Calu3 (cell line): ENCODE results near the gene SCARF2. TPM values are rescaled to one million over a fixed set of nuclear protein-coding genes. Genes with fewer than 3 reads are reported as not detected.

Experiments used
- BruUV-seq: library from RNA; stranded (reverse); fragments of 400-500 nt; replicated peaks from 2 replicates; lab custom pipeline; 2021; lab: Mats Ljungman, UMichigan
- CTCF ChIA-PET: fragments of 300-600 bp; sonication (Branson Sonifier 250); formaldehyde crosslinking; loops from one replicate; lab custom pipeline; 2022; ENCODE audit warnings: antibody characterized with exemption; lab: Charles Lee
- DNase-seq: peaks from one replicate; pipeline ENCODE4 v3.0.0; 2022
- H3K27ac Mint-ChIP-seq: one replicate; pipeline ENCODE4 v1.8.0; 2022; ENCODE audit warnings: mixed read lengths; ENCODE audit not compliant: unreplicated experiment
- H3K27me3 Mint-ChIP-seq: one replicate; pipeline ENCODE4 v1.8.0; 2022; ENCODE audit warnings: mixed read lengths; ENCODE audit not compliant: unreplicated experiment
- H3K36me3 Mint-ChIP-seq: one replicate; pipeline ENCODE4 v1.8.0; 2022; ENCODE audit warnings: mild to moderate bottlenecking, moderate library complexity, mixed read lengths; ENCODE audit not compliant: insufficient read depth, unreplicated experiment
- H3K4me1 Mint-ChIP-seq: one replicate; pipeline ENCODE4 v1.8.0; 2022; ENCODE audit warnings: mild to moderate bottlenecking, low read depth, mixed read lengths; ENCODE audit not compliant: unreplicated experiment
- H3K4me3 Mint-ChIP-seq: one replicate; pipeline ENCODE4 v1.8.0; 2022; ENCODE audit warnings: mild to moderate bottlenecking, low read depth, moderate library complexity, mixed read lengths; ENCODE audit not compliant: unreplicated experiment
- H3K9me3 Mint-ChIP-seq: one replicate; pipeline ENCODE4 v1.8.0; 2022; ENCODE audit warnings: low read depth, mixed read lengths; ENCODE audit not compliant: unreplicated experiment
- intact Hi-C: fragments of 100-400 bp; cut with micrococcal nuclease; formaldehyde crosslinking; loops from one replicate; pipeline ENCODE4 v1.10.0; 2022; ENCODE audit not compliant: unreplicated experiment
- total RNA-seq: library from RNA; stranded (reverse); gene quantifications from 2 replicates; pipeline ENCODE4 v1.2.3, GENCODE V29; 2022
- TF ChIP-seq, protein P1 (sequence below): fragments of 200-600 bp; IDR thresholded peaks from one replicate; pipeline ENCODE4 v1.8.0; 2022; ENCODE audit warnings: antibody characterized with exemption; ENCODE audit not compliant: unreplicated experiment

Gene SCARF2
- total RNA-seq, 1 experiment from 2014 or later: 0.68 TPM

DNA sequence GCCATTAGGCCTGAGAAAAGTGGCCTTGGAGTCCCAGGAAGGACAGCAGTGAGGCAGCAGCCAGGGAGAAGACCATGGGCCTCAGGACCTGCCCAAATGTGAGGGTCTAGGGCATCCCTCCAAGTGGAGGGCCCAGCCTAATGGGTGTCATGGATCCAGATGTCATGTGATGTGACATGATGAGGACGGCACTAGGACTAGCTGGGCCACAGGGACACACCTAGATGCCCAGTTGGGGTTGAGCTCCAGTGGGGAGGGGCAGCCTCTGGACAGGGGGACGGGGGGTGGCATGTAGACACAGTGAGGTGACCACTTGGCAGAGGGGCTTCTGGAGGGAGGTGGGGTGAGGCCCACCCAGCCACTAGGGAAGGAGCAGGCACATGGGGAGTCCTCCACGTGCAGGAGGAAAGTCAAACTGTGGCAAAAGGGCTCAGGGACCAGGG lies 5.4 kb downstream of the SCARF2 start:
- Mint-ChIP-seq H3K36me3 (peaks cover 13% of the 10 kb centered on the region), H3K27ac (no peak overlapping the region), H3K27me3 (peaks cover 76% of the 10 kb centered on the region), H3K4me3 (peak overlapping the region; percentile 66), H3K9me3 (no peaks in the 10 kb centered on the region), H3K4me1 (peaks cover 7% of the 10 kb centered on the region)
- BruUV-seq: no TSS peak
- TF ChIP-seq, protein P1, sequence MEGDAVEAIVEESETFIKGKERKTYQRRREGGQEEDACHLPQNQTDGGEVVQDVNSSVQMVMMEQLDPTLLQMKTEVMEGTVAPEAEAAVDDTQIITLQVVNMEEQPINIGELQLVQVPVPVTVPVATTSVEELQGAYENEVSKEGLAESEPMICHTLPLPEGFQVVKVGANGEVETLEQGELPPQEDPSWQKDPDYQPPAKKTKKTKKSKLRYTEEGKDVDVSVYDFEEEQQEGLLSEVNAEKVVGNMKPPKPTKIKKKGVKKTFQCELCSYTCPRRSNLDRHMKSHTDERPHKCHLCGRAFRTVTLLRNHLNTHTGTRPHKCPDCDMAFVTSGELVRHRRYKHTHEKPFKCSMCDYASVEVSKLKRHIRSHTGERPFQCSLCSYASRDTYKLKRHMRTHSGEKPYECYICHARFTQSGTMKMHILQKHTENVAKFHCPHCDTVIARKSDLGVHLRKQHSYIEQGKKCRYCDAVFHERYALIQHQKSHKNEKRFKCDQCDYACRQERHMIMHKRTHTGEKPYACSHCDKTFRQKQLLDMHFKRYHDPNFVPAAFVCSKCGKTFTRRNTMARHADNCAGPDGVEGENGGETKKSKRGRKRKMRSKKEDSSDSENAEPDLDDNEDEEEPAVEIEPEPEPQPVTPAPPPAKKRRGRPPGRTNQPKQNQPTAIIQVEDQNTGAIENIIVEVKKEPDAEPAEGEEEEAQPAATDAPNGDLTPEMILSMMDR: no peak
- no peak for DNase-seq
- intact Hi-C loops: no loop called here
- CTCF ChIA-PET: no interaction called here

DNA sequence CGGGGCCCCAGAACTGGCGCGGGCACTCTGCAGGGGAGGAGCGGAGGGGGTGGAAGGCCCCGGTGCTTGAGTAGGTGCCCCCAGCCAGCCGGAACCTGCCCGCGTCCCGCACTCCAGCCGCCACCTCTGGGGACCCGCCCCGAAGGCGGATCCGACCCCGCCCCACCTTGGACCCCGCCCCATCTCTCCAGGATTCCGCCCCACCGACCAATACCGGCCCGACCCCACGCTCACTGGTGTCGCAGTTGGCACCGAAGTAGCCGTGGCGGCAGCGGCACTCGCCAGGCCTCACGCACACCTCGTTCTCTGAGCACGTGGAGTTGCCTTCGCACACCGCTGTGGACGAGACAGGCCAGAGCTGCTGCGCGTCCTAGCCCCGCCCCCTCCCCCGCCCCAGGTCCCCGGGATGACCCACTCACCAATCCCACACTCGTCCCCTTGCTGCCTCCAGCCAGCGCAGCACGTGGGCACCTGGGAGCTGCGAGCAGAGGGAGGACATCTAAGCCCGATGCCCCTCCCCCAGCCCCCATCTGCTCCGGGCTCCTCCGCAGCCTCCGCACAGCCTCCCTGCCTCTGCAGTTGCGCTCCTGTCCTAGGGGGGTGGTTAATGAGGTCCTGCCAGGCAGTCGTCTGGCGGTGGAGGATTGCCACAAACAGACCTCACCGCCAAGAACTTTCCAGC lies 6.0 kb downstream of the SCARF2 start:
- Mint-ChIP-seq H3K27me3 (peaks cover 76% of the 10 kb centered on the region), H3K27ac (no peak overlapping the region), H3K4me3 (peak overlapping the region; percentile 66), H3K36me3 (peaks cover 7% of the 10 kb centered on the region), H3K9me3 (no peaks in the 10 kb centered on the region), H3K4me1 (peaks cover 1% of the 10 kb centered on the region)
- intact Hi-C loops: no loop called here
- TF ChIP-seq, protein P1: no peak
- BruUV-seq: no TSS peak
- CTCF ChIA-PET: no interaction called here
- DNase-seq: no peak

DNA sequence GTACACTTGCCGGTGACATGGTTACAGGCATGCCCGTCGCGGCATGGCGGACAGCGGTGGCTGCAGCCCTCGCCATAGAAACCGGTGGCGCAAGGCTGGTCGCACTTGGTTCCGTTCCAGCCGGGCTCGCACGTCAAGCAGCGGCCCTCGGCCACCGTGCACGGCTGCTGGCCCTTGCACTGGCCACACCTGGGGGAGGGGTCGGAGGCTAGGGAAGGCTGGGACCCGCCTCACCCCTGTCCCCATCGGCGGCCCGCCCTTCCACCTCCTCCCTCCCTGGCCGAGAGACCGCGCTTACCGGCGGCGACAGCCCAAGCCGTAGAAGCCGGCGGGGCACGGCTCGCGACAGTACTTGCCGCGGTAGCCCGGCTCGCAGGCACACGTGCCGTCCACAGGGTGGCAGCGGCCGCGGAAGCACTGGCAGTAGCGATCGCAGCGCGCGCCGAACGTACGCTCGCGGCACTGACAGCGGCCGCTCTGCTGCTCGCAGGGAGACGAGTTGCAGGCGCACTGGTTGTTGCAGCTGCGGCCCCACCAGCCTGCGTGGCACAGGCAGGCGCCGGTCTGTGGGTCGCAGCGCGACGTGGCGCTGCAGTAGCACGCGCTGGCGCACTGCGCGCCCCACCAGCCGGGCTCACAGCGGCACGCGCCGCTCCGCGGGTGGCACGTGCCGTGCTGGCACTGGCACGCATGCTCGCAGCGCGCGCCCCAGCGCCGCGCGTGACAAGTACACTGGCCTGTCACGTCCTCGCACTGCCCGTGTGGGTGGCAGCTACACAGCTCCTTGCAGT lies 6.7 kb downstream of the SCARF2 start:
- Mint-ChIP-seq H3K9me3 (no peaks in the 10 kb centered on the region), H3K4me1 (no peaks in the 10 kb centered on the region), H3K27me3 (peaks cover 70% of the 10 kb centered on the region), H3K4me3 (peak overlapping the region; percentile 66), H3K36me3 (peaks cover 4% of the 10 kb centered on the region), H3K27ac (no peak overlapping the region)
- TF ChIP-seq, protein P1: peak; percentile 33
- DNase-seq: peak; percentile 75
- intact Hi-C loops: no loop called here
- no TSS peak for BruUV-seq
- CTCF ChIA-PET: no interaction called here

DNA sequence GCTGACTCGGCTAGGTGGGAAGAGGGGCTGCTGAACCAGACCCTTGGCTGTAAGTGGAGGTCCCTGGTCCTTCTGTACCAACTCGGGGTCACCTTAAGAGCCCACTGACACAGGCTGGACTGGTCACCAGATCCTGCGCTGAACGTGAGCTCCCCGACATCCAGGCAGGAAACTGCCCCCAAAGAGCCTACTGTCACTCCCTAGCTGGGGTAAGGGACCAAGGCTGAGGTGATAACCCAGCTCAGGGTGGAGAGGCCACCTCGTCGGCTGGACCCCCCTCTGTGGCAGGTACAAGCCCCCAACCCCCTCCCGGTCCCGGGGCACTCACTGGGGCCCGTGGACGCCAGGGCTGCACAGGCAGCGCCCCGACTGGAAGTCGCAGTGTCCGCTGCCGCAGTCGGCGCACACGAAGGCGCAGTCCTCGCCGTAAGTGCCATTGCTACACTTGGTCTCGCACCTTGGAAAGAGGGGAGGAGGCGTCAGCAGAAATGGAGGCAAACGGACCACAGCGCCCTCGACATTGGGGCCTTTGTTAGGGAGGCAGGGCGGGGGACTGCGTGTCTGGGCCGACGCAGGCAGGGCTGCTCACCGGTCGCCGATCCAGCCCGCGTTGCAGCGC lies 7.4 kb downstream of the SCARF2 start:
- Mint-ChIP-seq H3K4me3 (peak overlapping the region; percentile 66), H3K4me1 (no peaks in the 10 kb centered on the region), H3K9me3 (no peaks in the 10 kb centered on the region), H3K27me3 (peaks cover 63% of the 10 kb centered on the region), H3K36me3 (peaks cover 4% of the 10 kb centered on the region), H3K27ac (no peak overlapping the region)
- DNase-seq: no peak
- BruUV-seq: no TSS peak
- CTCF ChIA-PET: no interaction called here
- TF ChIP-seq, protein P1: no peak
- intact Hi-C loops: no loop called here
